ENCODE data around the gene PROX2. TPM values are rescaled to one million over a fixed set of nuclear protein-coding genes. Genes with fewer than 3 reads are reported as not detected.

PROX2 gene
- total RNA-seq, 1 donor from 2014 or later: not detected

GRCh38 chr14:74881431-74882102, 5.6 kb upstream of the PROX2 start, which contains the start of gene DLST:
Gene DLST, plus strand, starts transcription at chr14:74881916. Its CDS starts 38 bp downstream, at chr14:74881954.
- peak; percentile 96 for DNase-seq (ENCODE audit: extremely low spot score, unreplicated experiment)
- TF ChIP-seq CTCF (IDR thresholded peaks at IDR 0.05): no peak
- Mint-ChIP-seq H3K27ac (ENCODE audit: unreplicated experiment) (peak within 1 kb of the TSS; percentile 94), H3K27me3 (ENCODE audit: unreplicated experiment) (no peaks in the 10 kb centered on the region), H3K36me3 (ENCODE audit: unreplicated experiment) (peaks cover 11% of the 10 kb centered on the region), H3K4me3 (ENCODE audit: unreplicated experiment) (peak within 1 kb of the TSS; percentile 98), H3K9me3 (ENCODE audit: unreplicated experiment) (no peaks in the 10 kb centered on the region), H3K4me1 (ENCODE audit: unreplicated experiment) (peaks cover 47% of the 10 kb centered on the region)

- peaks cover 28% of the 10 kb centered on the region for H3K4me1 Mint-ChIP-seq (ENCODE audit: unreplicated experiment)
- H3K36me3 Mint-ChIP-seq (ENCODE audit: unreplicated experiment): peaks cover 2% of the 10 kb centered on the region
- no peaks in the 10 kb centered on the region for H3K27me3 Mint-ChIP-seq (ENCODE audit: unreplicated experiment)
- no peak for TF ChIP-seq CTCF (IDR thresholded peaks at IDR 0.05)
- no peak for DNase-seq (ENCODE audit: extremely low spot score, unreplicated experiment)
- no peak overlapping the region for H3K27ac Mint-ChIP-seq (ENCODE audit: unreplicated experiment)
- H3K4me3 Mint-ChIP-seq (ENCODE audit: unreplicated experiment): no peak overlapping the region
- H3K9me3 Mint-ChIP-seq (ENCODE audit: unreplicated experiment): no peaks in the 10 kb centered on the region
Measured at GRCh38 chr14:74879427-74880182, 3.7 kb upstream of the PROX2 start.

DNA sequence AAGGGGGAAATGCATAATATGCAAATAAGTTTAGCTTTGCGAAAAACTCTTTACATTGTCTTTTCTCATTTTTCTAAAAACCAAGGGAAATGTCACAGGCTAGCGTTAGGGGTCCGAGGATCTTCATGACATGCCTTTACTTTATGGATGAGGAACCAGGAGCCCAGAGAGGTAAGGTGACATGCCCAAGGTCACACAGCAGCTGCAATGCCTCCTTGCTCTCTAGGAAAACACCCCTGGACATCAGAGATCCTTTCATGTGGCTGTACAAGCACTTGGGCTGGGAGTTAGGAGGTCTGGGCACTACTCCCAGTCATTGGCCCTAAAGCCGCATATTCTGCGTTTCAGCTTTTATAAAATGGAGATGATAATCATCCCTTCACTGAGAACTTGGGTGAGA, 741 bp downstream of the PROX2 start:
- TF ChIP-seq CTCF (IDR thresholded peaks at IDR 0.05): no peak
- DNase-seq (ENCODE audit: extremely low spot score, unreplicated experiment): no peak

GRCh38 chr14:74871819-74872218, 4.1 kb downstream of the PROX2 start:
- no peak overlapping the region for H3K27ac Mint-ChIP-seq (ENCODE audit: unreplicated experiment)
- H3K4me3 Mint-ChIP-seq (ENCODE audit: unreplicated experiment): no peak overlapping the region
- H3K36me3 Mint-ChIP-seq (ENCODE audit: unreplicated experiment): peaks cover 2% of the 10 kb centered on the region

More for the DNA sequence above, 741 bp downstream of the PROX2 start:
- Mint-ChIP-seq H3K27me3 (ENCODE audit: unreplicated experiment) (no peaks in the 10 kb centered on the region), H3K4me1 (ENCODE audit: unreplicated experiment) (no peaks in the 10 kb centered on the region), H3K4me3 (ENCODE audit: unreplicated experiment) (no peak overlapping the region), H3K36me3 (ENCODE audit: unreplicated experiment) (peaks cover 2% of the 10 kb centered on the region), H3K9me3 (ENCODE audit: unreplicated experiment) (no peaks in the 10 kb centered on the region), H3K27ac (ENCODE audit: unreplicated experiment) (no peak overlapping the region)

More at GRCh38 chr14:74871819-74872218, 4.1 kb downstream of the PROX2 start:
- TF ChIP-seq CTCF (IDR thresholded peaks at IDR 0.05): no peak
- peaks cover 7% of the 10 kb centered on the region for H3K27me3 Mint-ChIP-seq (ENCODE audit: unreplicated experiment)
- H3K4me1 Mint-ChIP-seq (ENCODE audit: unreplicated experiment): peaks cover 7% of the 10 kb centered on the region
- no peak for DNase-seq (ENCODE audit: extremely low spot score, unreplicated experiment)
- no peaks in the 10 kb centered on the region for H3K9me3 Mint-ChIP-seq (ENCODE audit: unreplicated experiment)
